CD4-positive, alpha-beta T cell (primary cell): ENCODE results near the gene DSP. TPM values are rescaled to one million over a fixed set of nuclear protein-coding genes. Genes with fewer than 3 reads are reported as not detected.

Source experiments
- ATAC-seq: fragments of 200-7000 bp; cut with Tn5 transposase; one replicate; pipeline ENCODE4 v1.10.0; 2022; ENCODE audit warnings: mild to moderate bottlenecking; ENCODE audit not compliant: poor library complexity
- CTCF ChIA-PET: fragments of 350-600 bp; sonication (Branson Sonifier 250); formaldehyde crosslinking; loops from one replicate; lab custom pipeline; 2021; ENCODE audit warnings: antibody characterized with exemption, inconsistent platforms; lab: Charles Lee
- POLR2A ChIA-PET: fragments of 350-600 bp; sonication (Branson Sonifier 250); formaldehyde crosslinking; loops from one replicate; lab custom pipeline; 2021; ENCODE audit warnings: antibody characterized with exemption, inconsistent platforms; lab: Charles Lee
- DNase-seq, 14 experiments: peaks; one replicate each; pipeline ENCODE4 v3.0.0-alpha.2; 2013 to 2020; ENCODE audit warnings: mixed read lengths in 2 of 14
- H3K27ac ChIP-seq, 2 donors: one replicate each; pipeline versions ENCODE4 v1.5.1 to v1.7.0; 2013; ENCODE audit warnings: low read length in 2 of 2, low read depth in 1 of 2, mild to moderate bottlenecking in 1 of 2
- H3K27me3 ChIP-seq, 2 experiments: 1 replicate in 1 of 2; 2 replicates in 1 of 2; pipeline versions ENCODE4 v1.6.1 to v1.7.0; 2013; ENCODE audit warnings: low read length in 2 of 2, control low read depth in 1 of 2, mild to moderate bottlenecking in 1 of 2, moderate library complexity in 1 of 2; ENCODE audit not compliant: insufficient read depth in 2 of 2, control insufficient read depth in 1 of 2
- H3K36me3 ChIP-seq: one replicate; pipeline ENCODE4 v1.6.1; 2013; ENCODE audit warnings: low read length, control low read depth; ENCODE audit not compliant: insufficient read depth
- H3K4me1 ChIP-seq: one replicate; pipeline ENCODE4 v1.6.1; 2013; ENCODE audit warnings: low read length, control low read depth; ENCODE audit not compliant: insufficient read depth
- H3K4me3 ChIP-seq: one replicate; pipeline ENCODE4 v1.5.1; 2013; ENCODE audit warnings: mild to moderate bottlenecking, low read length, moderate library complexity
- H3K9me3 ChIP-seq, 2 experiments: 1 replicate in 1 of 2; 2 replicates in 1 of 2; pipeline versions ENCODE4 v1.6.1 to v1.7.0; 2013; ENCODE audit warnings: low read length in 2 of 2, mild to moderate bottlenecking in 2 of 2, control low read depth in 1 of 2, moderate library complexity in 1 of 2; ENCODE audit not compliant: control insufficient read depth in 1 of 2, insufficient read depth in 1 of 2
- H3K27ac Mint-ChIP-seq: one replicate; pipeline ENCODE4 v1.8.0; 2020; ENCODE audit warnings: mixed read lengths
- H3K27me3 Mint-ChIP-seq: one replicate; pipeline ENCODE4 v1.8.0; 2021; ENCODE audit warnings: mixed read lengths
- H3K36me3 Mint-ChIP-seq: one replicate; pipeline ENCODE4 v1.8.0; 2021; ENCODE audit warnings: low read depth, mixed read lengths
- H3K4me1 Mint-ChIP-seq: one replicate; pipeline ENCODE4 v1.8.0; 2021; ENCODE audit warnings: low read depth, mixed read lengths
- H3K4me3 Mint-ChIP-seq: one replicate; pipeline ENCODE4 v1.8.0; 2020; ENCODE audit warnings: mild to moderate bottlenecking, mixed read lengths
- H3K9me3 Mint-ChIP-seq: one replicate; pipeline ENCODE4 v1.8.0; 2020; ENCODE audit warnings: mixed read lengths
- CTCF ChIP-seq: fragments of 200-600 bp; IDR thresholded peaks from one replicate; pipeline ENCODE4 v1.8.0; 2022; ENCODE audit warnings: antibody characterized with exemption, mild to moderate bottlenecking
- intact Hi-C, 2 experiments: fragments of 100-400 bp; cut with DNase I in 1 of 2; cut with micrococcal nuclease in 1 of 2; formaldehyde crosslinking; loops; one replicate each; pipeline versions ENCODE4 v1.15.1 to v1.9.0; 2023 to 2025; cut with DNase I, micrococcal nuclease
- total RNA-seq, 174 experiments: library from RNA in 2 of 174; stranded (reverse) in 2 of 174; gene quantifications; one replicate each; pipeline ENCODE4 v1.2.3 and lab custom pipeline; 2021 to 2026

Gene DSP
- total RNA-seq, 2 experiments from 2014 or later, result 0.14 TPM; not detected in 1

GRCh38 chr6:7566107-7566506, 24.6 kb downstream of the DSP start:
- DNase-seq (no peak), ATAC-seq (no peak)
- Mint-ChIP-seq H3K4me1 (no peaks in the 10 kb centered on the region), H3K27me3 (peaks cover 71% of the 10 kb centered on the region), H3K9me3 (no peaks in the 10 kb centered on the region), H3K27ac (no peak overlapping the region), H3K36me3 (no peaks in the 10 kb centered on the region), H3K4me3 (no peak overlapping the region)
- Histone ChIP-seq H3K4me3 (no peak overlapping the region), H3K27me3 (peaks cover 12% of the 10 kb centered on the region in 2 experiments), H3K27ac (no peak overlapping the region), H3K9me3 (no peaks in the 10 kb centered on the region), H3K36me3 (no peaks in the 10 kb centered on the region), H3K4me1 (no peaks in the 10 kb centered on the region)
- intact Hi-C loops, result no loop called here
- TF ChIP-seq CTCF, result no peak
- ChIA-PET POLR2A (no interaction called here), CTCF (no interaction called here)

GRCh38 chr6:7566617-7567173, 25.2 kb downstream of the DSP start:
- H3K4me1 Mint-ChIP-seq, result no peaks in the 10 kb centered on the region
- H3K4me1 ChIP-seq, result no peaks in the 10 kb centered on the region
- no peak for TF ChIP-seq CTCF
- POLR2A ChIA-PET, result no interaction called here
- H3K36me3 Mint-ChIP-seq, result no peaks in the 10 kb centered on the region
- CTCF ChIA-PET, result no interaction called here
- no peaks in the 10 kb centered on the region for H3K9me3 ChIP-seq
- ATAC-seq (no peak), DNase-seq (no peak)
- H3K27me3 ChIP-seq, result peaks cover 10 to 12% of the 10 kb centered on the region in 2 experiments
- H3K4me3 Mint-ChIP-seq, result no peak overlapping the region
- H3K27ac ChIP-seq, result no peak overlapping the region
- intact Hi-C loops, result no loop called here
- H3K27me3 Mint-ChIP-seq, result peaks cover 67% of the 10 kb centered on the region
- H3K36me3 ChIP-seq, result no peaks in the 10 kb centered on the region
- H3K4me3 ChIP-seq, result no peak overlapping the region
- no peaks in the 10 kb centered on the region for H3K9me3 Mint-ChIP-seq
- no peak overlapping the region for H3K27ac Mint-ChIP-seq

GRCh38 chr6:7568021-7568420, 26.6 kb downstream of the DSP start:
- TF ChIP-seq CTCF, result no peak
- no peaks in the 10 kb centered on the region for H3K36me3 ChIP-seq
- H3K36me3 Mint-ChIP-seq, result no peaks in the 10 kb centered on the region
- no peaks in the 10 kb centered on the region for H3K9me3 ChIP-seq
- H3K4me1 ChIP-seq, result no peaks in the 10 kb centered on the region
- no peak overlapping the region for H3K27ac ChIP-seq
- DNase-seq (no peak), ATAC-seq (no peak)
- no peak overlapping the region for H3K4me3 ChIP-seq
- H3K27me3 ChIP-seq, result peaks cover 6 to 9% of the 10 kb centered on the region in 2 experiments
- H3K27ac Mint-ChIP-seq, result no peak overlapping the region
- CTCF ChIA-PET, result no interaction called here
- POLR2A ChIA-PET, result no interaction called here
- intact Hi-C loops, result no loop called here
- peaks cover 54% of the 10 kb centered on the region for H3K27me3 Mint-ChIP-seq
- no peaks in the 10 kb centered on the region for H3K4me1 Mint-ChIP-seq
- H3K9me3 Mint-ChIP-seq, result no peaks in the 10 kb centered on the region
- H3K4me3 Mint-ChIP-seq, result no peak overlapping the region
